ENCODE data around the gene NECAP2. TPM values are rescaled to one million over a fixed set of nuclear protein-coding genes. Genes with fewer than 3 reads are reported as not detected.

The NECAP2 gene
- total and polyA plus RNA-seq, 9 donors = 36.2 to 60.4 (median 51.9) TPM

- H3K4me1 ChIP-seq (ENCODE audit: insufficient read depth) = peaks cover 2% of the 10 kb centered on the region
- no peak for DNase-seq
- no peaks in the 10 kb centered on the region for H3K27me3 ChIP-seq
- no peaks in the 10 kb centered on the region for H3K36me3 ChIP-seq
- TF ChIP-seq EP300 (IDR thresholded peaks at IDR 0.05) (no peak), CTCF (IDR thresholded peaks at IDR 0.05) (no peak), POLR2A (IDR thresholded peaks at IDR 0.05) (no peak)
- H3K4me3 ChIP-seq = peak overlapping the region; percentile 67
- no peaks in the 10 kb centered on the region for H3K9me3 ChIP-seq
- H3K27ac ChIP-seq = peak overlapping the region; percentile 15 to 65
- 2 to 3% (median 2%) methylated on average over 12 of the region's 12 CpGs for WGBS, 3 donors
- intact Hi-C loops (cut with DNase I) = loop anchor here in 1 of 4 donors (10.0 kb wide), 1 partner anchor 54 kb away; no protein-coding TSS in a partner anchor
Measured at GRCh38 chr1:16441282-16441665, 750 bp downstream of the NECAP2 start.

GRCh38 chr1:16442265-16442664 is 1.7 kb downstream of the NECAP2 start:
- Histone ChIP-seq H3K4me1 (ENCODE audit: insufficient read depth) (peaks cover 2% of the 10 kb centered on the region), H3K27ac (no peak overlapping the region), H3K4me3 (no peak overlapping the region), H3K27me3 (no peaks in the 10 kb centered on the region), H3K36me3 (no peaks in the 10 kb centered on the region), H3K9me3 (no peaks in the 10 kb centered on the region)
- no peak for DNase-seq
- TF ChIP-seq CTCF (IDR thresholded peaks at IDR 0.05) (no peak), POLR2A (IDR thresholded peaks at IDR 0.05) (no peak), EP300 (IDR thresholded peaks at IDR 0.05) (no peak)
- WGBS, 3 donors = 88 to 96% (median 91%) methylated on average over 7 of the region's 7 CpGs
- intact Hi-C loops (cut with DNase I) = loop anchor here in 1 of 4 donors (10.0 kb wide), 1 partner anchor 53 kb away; no protein-coding TSS in a partner anchor

- Histone ChIP-seq H3K36me3 (no peaks in the 10 kb centered on the region), H3K4me3 (no peak overlapping the region), H3K9me3 (no peaks in the 10 kb centered on the region), H3K4me1 (ENCODE audit: insufficient read depth) (peaks cover 2% of the 10 kb centered on the region), H3K27ac (no peak overlapping the region), H3K27me3 (no peaks in the 10 kb centered on the region)
- intact Hi-C loops (cut with DNase I) = loop anchor here in 1 of 4 donors (10.0 kb wide), 1 partner anchor 52 kb away; no protein-coding TSS in a partner anchor
- 61 to 71% (median 69%) methylated on average over 2 of the region's 2 CpGs for WGBS, 3 donors
- no peak for TF ChIP-seq CTCF (IDR thresholded peaks at IDR 0.05)
- no peak for TF ChIP-seq EP300 (IDR thresholded peaks at IDR 0.05)
- no peak for TF ChIP-seq POLR2A (IDR thresholded peaks at IDR 0.05)
- no peak for DNase-seq
Measured at GRCh38 chr1:16442941-16443340, 2.4 kb downstream of the NECAP2 start.

DNA sequence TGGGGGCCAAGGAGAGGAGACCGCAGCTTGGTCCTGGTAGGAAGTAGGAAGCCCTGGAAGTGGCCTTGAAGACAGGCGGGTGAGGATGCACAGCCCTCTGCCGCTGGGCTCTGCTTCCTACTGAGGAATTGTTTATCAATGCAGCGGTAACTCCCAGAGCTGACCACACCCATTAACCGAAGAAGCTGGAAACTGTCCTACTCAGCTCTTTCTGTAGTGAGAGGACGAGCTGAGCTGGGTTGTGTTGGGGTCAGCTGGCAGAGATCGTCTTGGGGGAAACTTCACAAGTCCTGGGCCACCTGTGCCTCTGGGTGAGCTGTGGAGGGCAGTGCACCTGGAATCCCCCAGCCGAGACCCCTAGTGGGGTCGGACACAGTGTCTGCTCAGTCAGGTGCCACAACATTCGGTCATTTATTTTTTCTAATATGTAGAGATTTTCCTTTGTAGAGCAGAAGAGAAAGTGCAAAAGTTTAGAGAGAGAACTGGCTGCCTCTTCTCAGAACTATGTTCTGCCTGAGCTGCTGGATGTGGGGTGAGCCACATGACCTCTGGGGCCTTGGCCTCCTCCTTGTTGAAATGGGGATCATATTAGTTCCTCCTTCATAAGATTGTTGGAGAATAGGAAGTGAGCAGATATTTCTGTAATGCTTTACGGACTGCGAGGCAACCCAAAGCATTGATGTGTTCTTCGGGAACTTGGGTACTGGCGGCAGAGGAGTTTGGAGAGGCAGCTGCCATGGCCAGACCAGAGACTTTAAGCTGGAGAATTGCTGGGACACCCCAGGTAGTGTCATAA is 3.6 kb downstream of the NECAP2 start:
- no peaks in the 10 kb centered on the region for H3K36me3 ChIP-seq
- intact Hi-C loops (cut with DNase I) = loop anchor here in 1 of 4 donors (10.0 kb wide), 1 partner anchor 51 kb away; no protein-coding TSS in a partner anchor
- no peak overlapping the region for H3K4me3 ChIP-seq
- peak in 4 of 5 donors; percentile 40 to 68 (median 50) for DNase-seq
- WGBS, 3 donors = 43 to 55% (median 45%) methylated on average over 14 of the region's 14 CpGs
- TF ChIP-seq EP300 (IDR thresholded peaks at IDR 0.05) = no peak
- TF ChIP-seq CTCF (IDR thresholded peaks at IDR 0.05) = no peak
- TF ChIP-seq POLR2A (IDR thresholded peaks at IDR 0.05) = no peak
- no peaks in the 10 kb centered on the region for H3K9me3 ChIP-seq
- peaks cover 2% of the 10 kb centered on the region for H3K4me1 ChIP-seq (ENCODE audit: insufficient read depth)
- no peaks in the 10 kb centered on the region for H3K27me3 ChIP-seq
- peak overlapping the region in 1 of 2 donors; percentile 4 for H3K27ac ChIP-seq

All from ovary (tissue), 9 donors.